Stimulated activated CD4-positive, alpha-beta T cell treated with anti-CD3 and anti-CD28 coated beads, Interleukin-4, amount 100 ng/mL, for 24 hours (primary cell): ENCODE data around the gene MYO1B.

Source experiments
- DNase-seq: peaks from one replicate; pipeline ENCODE4 v3.0.0-alpha.2; 2020

Gene MYO1B

GRCh38 chr2:191264647-191265081, 19.5 kb downstream of the MYO1B start:
- DNase-seq = no peak

- no peak for DNase-seq
Observed at GRCh38 chr2:191265311-191266170, 20.3 kb downstream of the MYO1B start.

- DNase-seq = no peak
Observed at GRCh38 chr2:191266201-191266600, 21.0 kb downstream of the MYO1B start.

GRCh38 chr2:191268596-191268995, 23.4 kb downstream of the MYO1B start:
- DNase-seq = no peak

- no peak for DNase-seq
Observed at GRCh38 chr2:191270306-191271161, 25.3 kb downstream of the MYO1B start.

- no peak for DNase-seq
Observed at GRCh38 chr2:191272064-191272463, 26.9 kb downstream of the MYO1B start.

GRCh38 chr2:191274413-191274815, 29.2 kb downstream of the MYO1B start:
- DNase-seq = no peak

GRCh38 chr2:191276792-191277465, 31.7 kb downstream of the MYO1B start:
- no peak for DNase-seq

- no peak for DNase-seq
Observed at GRCh38 chr2:191280290-191280689, 35.1 kb downstream of the MYO1B start.

- no peak for DNase-seq
Observed at GRCh38 chr2:191280834-191281756, 35.9 kb downstream of the MYO1B start.

GRCh38 chr2:191285252-191285651, 40.0 kb downstream of the MYO1B start:
- no peak for DNase-seq

GRCh38 chr2:191287820-191288219, 42.6 kb downstream of the MYO1B start:
- no peak for DNase-seq

- no peak for DNase-seq
Observed at GRCh38 chr2:191289049-191289448, 43.8 kb downstream of the MYO1B start.

- no peak for DNase-seq
Observed at GRCh38 chr2:191291471-191291870, 46.3 kb downstream of the MYO1B start.

- no peak for DNase-seq
Observed at GRCh38 chr2:191292869-191293268, 47.7 kb downstream of the MYO1B start.

GRCh38 chr2:191295088-191295487, 49.9 kb downstream of the MYO1B start:
- no peak for DNase-seq

- DNase-seq = no peak
Observed at GRCh38 chr2:191296083-191297006, 51.1 kb downstream of the MYO1B start.

GRCh38 chr2:191297033-191297432, 51.8 kb downstream of the MYO1B start:
- no peak for DNase-seq

- DNase-seq = no peak
Observed at GRCh38 chr2:191298306-191298705, 53.1 kb downstream of the MYO1B start.

- no peak for DNase-seq
Observed at GRCh38 chr2:191299010-191299409, 53.8 kb downstream of the MYO1B start.

- no peak for DNase-seq
Observed at GRCh38 chr2:191299866-191300265, 54.7 kb downstream of the MYO1B start.
